ENCODE measurements around the gene TBX4. TPM values are rescaled to one million over a fixed set of nuclear protein-coding genes. Genes with fewer than 3 reads are reported as not detected.

TBX4 gene
- total RNA-seq, 1 experiment from 2014 or later, result not detected

DNA sequence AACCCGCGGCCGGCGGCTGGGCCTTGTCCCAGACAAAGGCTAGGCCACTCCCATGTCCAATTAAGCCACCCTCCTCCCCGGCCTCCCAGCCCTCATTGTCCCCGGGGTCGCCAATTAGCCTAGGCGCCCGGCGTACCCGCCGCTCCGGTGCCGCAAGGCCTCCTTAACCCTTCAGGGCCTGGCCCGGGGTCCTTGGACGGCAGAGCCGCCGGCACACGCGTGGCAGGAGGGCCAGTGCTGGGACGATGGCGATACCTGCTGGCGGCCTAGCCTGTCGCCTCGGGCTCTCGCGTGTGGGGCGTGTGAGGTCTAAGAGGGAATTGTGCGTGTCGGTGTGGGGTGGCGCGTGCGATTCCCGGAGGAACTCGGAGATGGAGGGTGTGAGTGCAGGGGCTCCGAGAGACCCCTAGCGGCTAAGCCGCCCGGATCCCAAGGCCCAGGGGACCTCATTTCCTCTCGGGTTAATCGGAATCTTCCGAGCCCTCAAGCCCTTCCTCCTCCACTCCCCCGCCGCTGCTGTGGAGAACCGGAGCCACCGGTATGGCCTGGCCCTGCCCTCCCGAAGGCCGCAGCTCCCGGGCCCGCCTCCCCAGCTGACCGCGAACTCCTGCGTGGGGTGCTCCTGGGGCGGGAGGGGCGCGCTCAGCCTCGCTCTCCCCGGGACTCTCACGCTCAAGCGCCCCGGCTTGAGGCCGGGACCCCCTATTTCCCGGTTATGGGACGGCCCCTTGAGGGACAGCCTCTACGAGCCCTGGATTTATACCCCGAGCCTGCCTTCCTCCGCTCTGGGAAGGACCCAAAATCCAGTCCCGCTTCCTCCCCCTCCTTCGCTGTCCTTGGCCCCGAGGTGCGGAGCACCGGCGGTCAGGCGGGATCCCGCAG, 40.7 kb upstream of the TBX4 start:
- DNase-seq (ENCODE audit: low read depth, low spot score), result no peak
- in situ Hi-C loops (cut with HindIII; ENCODE audit: low pct_unique_long_range_greater_than_20kb, low sequenced_read_pairs), result no loop called here

DNA sequence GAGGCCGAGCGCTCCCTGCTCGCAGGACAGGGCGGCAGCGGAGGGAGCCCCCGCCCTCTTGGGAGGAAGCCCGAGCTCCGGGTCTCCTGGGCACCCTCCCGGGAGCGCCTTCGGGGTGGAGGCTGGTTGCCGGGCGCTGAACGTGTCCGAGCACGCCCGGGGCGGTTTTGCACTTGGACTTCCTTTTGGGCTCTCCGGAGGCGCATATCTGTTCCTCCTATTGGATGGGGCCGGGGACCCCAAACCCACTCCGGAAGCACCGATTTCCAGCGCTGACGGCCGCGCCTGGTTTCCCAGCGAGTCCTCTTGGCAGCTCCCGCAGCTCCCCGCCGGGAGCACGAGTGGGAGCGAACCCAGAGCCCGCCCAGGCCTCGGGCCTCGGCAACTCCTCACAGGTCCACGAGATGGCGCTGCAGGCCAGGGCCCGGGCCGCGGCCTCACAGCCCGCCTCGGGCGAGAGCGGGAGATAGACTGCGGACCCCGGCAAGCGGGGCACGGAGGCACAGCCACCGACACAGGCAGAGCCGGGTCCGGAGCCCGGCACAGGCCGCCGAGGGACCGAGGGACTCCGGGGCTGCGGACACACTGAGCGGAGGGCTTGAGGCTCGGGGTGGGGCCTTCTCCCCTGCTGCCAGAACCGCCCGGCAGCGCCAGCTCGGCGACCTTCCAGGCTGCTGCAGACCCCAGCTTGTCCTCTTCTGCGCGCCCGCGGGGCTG, 39.9 kb upstream of the TBX4 start:
- DNase-seq (ENCODE audit: low read depth, low spot score), result peak; percentile 47
- in situ Hi-C loops (cut with HindIII; ENCODE audit: low pct_unique_long_range_greater_than_20kb, low sequenced_read_pairs), result no loop called here

DNA sequence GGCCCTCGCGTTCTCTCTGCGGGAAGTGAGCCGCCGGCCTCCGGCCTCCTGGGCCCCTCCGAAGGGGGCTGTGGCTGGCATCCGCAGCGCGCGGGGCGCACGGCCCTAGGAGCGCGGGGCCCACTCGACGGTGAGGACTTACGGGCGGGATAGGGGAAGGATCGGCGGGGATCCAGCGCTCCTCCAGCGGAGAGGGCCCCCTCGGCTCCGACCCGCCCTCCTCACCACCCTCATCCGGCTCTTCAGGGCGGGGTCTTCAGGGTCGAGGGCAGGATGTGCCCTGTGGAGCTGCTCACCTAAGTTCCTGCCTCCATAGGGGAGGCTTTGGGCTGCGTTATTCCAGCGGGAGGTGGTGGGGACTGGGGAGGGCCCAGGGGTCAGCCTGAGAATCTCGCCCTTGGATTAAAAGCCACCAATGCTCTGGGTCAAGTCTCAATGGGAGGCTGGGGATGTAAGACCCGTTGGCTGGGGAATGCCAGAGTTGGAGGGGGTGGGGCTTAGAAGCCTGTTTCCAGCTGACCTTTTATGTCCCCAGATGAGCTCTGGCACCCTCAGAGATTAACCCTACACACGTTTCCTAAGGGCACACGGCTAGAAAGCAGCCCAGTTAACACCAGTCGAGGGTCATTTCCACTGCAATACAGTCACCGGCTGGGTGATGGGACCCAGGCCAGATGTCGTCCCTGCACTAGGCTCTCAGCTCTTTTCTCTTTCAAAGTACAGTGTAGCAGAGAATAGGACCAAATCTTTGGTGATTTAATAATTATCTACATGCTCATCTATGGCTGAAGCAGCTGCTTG, 39.2 kb upstream of the TBX4 start:
- in situ Hi-C loops (cut with HindIII; ENCODE audit: low pct_unique_long_range_greater_than_20kb, low sequenced_read_pairs), result no loop called here
- no peak for DNase-seq (ENCODE audit: low read depth, low spot score)

DNA sequence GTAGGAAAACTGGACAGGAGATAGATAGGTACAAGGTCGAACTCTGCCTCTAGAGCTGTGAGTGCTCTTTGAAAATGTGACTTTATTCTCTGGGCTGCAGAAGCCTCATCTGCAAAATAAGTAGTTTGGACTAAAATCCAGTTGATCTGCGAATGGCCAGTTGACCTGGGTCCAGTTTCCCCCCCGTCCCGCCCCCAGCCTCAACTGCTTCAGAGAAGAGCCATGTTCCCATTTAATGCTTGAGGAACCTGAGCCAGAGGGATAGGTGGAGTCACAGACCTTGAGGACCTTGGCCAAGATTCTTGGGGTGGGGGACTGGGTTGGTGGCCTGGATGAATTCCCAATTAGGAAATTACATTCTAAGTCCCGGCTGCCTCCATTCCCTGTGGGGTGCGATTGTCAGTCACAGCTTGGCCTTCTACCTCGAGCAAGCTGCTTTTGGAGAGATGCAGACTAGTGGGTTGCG, 38.5 kb upstream of the TBX4 start:
- in situ Hi-C loops (cut with HindIII; ENCODE audit: low pct_unique_long_range_greater_than_20kb, low sequenced_read_pairs), result no loop called here
- no peak for DNase-seq (ENCODE audit: low read depth, low spot score)

DNA sequence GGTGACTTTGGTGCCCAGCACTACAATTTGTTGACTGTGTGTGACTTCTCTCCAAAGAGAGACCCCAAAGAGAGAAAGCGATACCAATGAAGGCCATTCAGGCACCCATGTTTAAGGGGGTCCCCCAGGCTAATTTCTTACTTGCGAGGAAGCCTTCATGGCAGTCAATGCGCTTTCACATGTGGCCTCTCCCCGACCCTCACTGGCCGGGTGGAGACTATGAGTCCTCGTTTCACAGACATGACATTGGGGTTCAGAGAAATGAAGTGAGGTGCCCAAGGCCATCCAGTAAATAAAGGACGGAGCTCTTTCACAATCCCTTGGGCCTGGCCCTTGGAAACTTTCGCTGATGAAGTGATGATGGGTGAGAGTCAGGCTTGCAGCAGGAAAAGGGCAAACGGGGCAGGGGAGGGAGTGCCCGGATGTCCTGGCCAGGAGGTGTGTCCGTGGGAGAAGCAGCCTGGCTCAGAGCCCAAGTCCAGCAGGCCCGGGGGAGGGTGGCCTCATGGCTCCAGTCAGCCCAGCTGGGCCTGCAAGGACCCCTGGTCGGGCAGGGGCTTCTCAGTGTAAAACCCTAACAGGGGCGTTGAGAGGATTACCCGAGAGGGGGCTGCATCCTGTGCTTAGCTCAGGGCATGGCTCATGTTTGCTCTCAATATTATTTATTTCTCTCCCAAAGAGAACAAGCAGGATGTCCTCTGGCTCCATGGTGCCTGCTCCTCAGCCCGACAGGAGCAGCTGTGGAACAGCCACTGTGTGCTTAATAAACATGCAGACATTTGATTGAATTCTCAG, 37.9 kb upstream of the TBX4 start:
- no peak for DNase-seq (ENCODE audit: low read depth, low spot score)
- in situ Hi-C loops (cut with HindIII; ENCODE audit: low pct_unique_long_range_greater_than_20kb, low sequenced_read_pairs), result no loop called here

DNA sequence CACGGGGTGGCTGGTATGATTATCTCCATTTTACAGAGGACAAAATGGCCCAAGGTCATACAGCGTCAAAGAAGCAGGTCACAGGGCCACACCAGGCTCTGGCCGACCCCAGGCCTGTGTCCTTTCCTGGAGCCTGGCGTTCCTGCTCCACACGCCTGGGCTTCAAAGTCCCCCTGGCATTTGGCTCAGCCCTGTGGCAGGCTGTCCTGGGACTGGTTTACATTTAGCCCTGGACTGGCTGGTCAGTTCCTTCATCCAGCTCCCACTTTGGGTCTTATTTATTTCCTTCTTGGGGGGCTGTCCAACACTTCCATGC, 37.3 kb upstream of the TBX4 start:
- no peak for DNase-seq (ENCODE audit: low read depth, low spot score)
- in situ Hi-C loops (cut with HindIII; ENCODE audit: low pct_unique_long_range_greater_than_20kb, low sequenced_read_pairs), result no loop called here

DNA sequence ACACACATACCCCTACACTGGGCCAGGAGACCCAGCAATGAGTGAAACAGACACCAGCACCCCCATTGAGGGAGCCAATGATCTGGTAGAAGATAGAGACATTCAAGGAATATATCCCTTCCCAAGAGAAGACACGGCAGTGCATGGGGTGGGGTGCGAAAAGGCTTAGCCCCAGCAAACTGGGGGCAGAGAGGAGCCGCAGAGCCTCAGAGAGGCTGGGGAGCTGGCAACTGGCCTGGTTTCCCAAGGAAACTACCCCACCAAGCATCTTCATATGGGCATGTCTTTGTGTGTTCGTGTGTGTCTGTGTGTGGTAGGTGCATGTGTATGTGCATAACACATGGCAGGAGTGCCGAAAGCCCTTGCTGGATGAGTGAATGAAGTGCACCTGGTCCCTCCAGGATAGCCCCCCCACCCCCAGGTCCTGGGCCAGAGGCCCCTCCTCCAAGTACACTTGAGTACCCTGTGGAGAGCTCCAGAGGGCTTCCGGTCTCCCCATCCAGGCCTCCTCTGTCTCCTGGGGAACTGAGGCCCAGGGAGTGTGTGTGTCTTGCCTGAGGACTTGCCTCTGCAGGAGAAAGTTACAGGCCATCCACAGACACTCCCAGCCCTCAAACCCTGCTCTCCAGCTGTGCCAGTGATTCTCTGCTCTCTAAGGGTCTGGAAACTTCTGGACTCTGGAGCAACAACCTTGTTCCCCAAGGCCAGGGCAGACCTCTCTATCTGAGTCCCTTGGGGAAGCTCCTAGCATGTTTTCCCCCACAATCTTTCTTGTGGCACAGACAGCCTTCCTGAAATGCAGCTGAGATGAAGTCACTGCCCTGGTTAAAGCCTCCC, 36.6 kb upstream of the TBX4 start:
- in situ Hi-C loops (cut with HindIII; ENCODE audit: low pct_unique_long_range_greater_than_20kb, low sequenced_read_pairs), result no loop called here
- no peak for DNase-seq (ENCODE audit: low read depth, low spot score)

DNA sequence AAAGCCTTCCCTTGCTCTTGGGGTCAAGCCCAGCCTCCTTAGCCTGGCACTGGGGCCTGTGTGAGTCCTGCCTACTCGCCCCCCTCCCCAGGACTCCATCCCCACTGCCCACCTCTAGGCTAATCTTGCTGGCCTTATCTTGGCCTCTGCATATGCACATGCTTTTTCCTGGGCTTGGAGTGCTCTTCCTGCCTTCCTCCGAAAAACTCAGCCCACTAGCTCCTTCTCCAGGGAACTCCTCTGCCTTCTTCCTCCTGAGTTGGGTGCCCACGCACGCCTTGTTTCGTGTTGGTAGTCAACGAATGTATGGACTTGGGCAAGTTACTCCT, 36.0 kb upstream of the TBX4 start:
- DNase-seq (ENCODE audit: low read depth, low spot score), result no peak
- in situ Hi-C loops (cut with HindIII; ENCODE audit: low pct_unique_long_range_greater_than_20kb, low sequenced_read_pairs), result no loop called here

DNA sequence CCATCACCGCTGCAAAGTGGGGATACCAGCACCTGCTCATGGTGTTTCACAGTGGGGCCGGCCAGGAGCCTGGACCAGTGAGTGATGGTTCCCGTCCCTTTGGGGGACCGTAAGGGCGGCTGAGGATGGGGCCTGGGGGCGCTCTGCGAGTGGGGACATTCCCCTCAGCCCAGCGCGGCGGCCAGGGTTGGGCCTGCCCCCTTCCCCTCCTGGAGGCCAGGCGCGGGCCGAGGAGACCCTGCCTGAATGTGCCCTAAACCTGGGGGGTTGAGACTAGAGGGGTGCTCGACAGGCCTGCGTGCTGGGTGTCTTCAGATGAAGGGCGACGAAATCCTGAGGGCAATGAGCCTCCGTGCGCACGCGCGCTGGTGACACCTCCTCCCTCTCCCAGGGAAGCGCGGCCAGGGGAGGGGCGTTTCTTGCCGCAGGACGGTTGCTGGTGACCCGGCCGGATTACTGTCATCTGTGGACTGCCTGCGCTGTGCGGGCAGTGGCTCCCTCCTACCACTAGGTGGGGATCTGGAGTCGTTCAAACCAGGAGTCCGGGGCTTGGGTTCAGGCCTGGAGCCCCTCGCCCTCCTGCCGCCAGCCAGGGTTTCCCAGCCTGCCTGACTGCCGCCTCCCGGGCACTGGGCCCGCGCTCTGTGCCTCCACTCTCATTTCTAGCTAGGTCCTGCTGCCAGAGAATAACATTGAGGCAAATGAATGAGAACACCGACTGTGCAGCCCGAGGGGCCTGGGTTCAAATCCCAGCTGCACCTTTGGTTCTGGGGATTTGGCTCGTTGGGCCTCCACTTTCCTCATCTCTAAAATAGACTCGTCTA, 35.5 kb upstream of the TBX4 start:
- in situ Hi-C loops (cut with HindIII; ENCODE audit: low pct_unique_long_range_greater_than_20kb, low sequenced_read_pairs), result no loop called here
- DNase-seq (ENCODE audit: low read depth, low spot score), result peak; percentile 96

DNA sequence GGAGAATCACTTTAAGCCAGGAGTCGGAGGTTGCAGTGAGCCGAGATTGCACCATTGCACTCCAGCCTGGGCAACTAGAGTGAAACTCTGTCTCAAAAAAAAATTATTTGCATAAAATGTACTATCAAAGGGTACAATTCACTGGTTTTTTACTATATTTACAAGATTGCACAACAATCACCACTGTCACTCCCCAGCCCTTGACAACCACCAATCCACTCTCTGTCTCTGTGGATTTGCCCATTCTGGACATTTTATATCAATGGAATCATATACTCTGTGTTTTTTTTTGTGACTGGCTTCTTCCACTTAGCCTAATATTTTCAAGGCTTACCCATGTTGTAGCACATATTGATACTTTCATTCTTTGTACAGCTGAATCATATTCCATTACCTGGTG, 33.8 kb upstream of the TBX4 start:
- in situ Hi-C loops (cut with HindIII; ENCODE audit: low pct_unique_long_range_greater_than_20kb, low sequenced_read_pairs), result no loop called here

DNA sequence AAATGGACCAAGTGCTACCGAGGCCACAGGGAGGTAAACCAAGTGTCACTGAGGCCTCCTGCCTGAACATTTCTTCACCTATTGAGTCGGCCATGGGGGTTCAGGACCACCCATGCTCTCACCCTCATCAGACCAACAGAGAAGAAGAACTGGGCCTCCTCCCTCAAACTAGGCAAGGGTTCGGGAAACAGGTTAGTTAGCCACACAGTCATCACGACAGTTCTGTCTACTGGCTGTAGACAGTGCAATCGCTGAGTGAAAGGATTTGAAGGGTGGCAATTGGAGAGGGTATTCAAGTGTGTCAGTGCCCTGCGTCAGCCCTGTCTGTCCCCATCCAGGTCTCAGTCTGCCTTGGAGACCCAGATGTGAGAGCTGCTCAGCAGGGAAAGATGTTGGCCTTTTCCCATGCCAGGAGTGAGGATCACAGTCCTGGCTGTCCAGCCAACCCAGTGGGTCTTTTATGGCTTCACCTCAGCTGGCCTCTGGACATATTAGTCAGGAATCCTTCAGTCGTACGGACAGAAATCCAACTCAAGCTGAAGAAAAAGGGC, 32.7 kb upstream of the TBX4 start:
- in situ Hi-C loops (cut with HindIII; ENCODE audit: low pct_unique_long_range_greater_than_20kb, low sequenced_read_pairs), result no loop called here
- no peak for DNase-seq (ENCODE audit: low read depth, low spot score)

More for the DNA sequence above, 33.8 kb upstream of the TBX4 start:
- no peak for DNase-seq (ENCODE audit: low read depth, low spot score)

DNA sequence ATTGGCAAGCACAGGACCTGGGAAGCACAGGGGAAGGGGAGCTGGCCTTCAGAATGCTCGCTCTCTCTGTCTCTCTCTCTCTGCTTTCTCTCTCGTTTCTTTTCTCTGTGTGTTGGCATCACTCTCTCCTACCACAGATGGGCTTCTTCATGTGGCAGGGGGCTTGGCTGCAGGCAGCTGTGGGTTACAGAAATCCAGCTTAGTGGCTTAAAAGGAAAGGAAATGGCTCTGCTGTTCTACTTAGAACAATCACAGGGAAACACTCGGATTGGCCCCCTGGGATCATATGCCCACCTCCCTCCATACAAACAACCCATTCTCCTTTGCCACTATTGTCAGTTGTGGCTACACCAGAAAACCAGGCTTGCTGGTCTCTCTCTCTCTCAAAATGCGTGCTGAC, 32.2 kb upstream of the TBX4 start:
- in situ Hi-C loops (cut with HindIII; ENCODE audit: low pct_unique_long_range_greater_than_20kb, low sequenced_read_pairs), result no loop called here

DNA sequence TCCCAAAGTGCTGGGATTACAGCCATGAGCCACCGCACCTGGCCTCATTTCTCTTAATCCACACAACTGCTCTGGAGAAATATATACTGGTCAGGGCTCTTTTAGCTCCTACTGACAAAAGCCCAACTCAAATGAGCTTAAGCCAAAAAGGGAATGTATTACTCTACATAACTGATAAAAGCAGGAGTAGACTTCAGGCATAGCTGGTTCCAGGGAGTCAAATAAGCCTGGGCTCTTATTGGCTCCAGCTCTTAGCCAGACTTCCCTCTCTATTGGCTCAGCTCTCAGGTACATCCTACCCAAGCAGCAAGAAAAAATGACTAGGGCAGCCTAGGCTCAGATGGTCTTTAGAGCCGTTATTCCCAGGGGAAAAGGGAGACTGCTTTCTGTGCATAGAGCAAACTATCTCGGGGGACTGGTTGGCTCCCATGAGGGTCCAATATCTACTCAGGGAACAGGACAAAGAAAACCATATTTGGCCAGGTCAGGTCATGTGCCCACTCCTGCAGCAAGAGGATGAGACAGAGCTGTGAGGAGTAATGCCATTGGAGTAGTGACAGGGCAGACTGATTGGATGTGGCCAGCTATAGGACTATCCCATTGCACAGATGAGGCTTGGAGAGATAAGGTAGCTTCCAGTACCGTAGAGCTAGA, 31.4 kb upstream of the TBX4 start:
- no peak for DNase-seq (ENCODE audit: low read depth, low spot score)
- in situ Hi-C loops (cut with HindIII; ENCODE audit: low pct_unique_long_range_greater_than_20kb, low sequenced_read_pairs), result no loop called here

More for the DNA sequence above, 32.2 kb upstream of the TBX4 start:
- DNase-seq (ENCODE audit: low read depth, low spot score), result no peak

DNA sequence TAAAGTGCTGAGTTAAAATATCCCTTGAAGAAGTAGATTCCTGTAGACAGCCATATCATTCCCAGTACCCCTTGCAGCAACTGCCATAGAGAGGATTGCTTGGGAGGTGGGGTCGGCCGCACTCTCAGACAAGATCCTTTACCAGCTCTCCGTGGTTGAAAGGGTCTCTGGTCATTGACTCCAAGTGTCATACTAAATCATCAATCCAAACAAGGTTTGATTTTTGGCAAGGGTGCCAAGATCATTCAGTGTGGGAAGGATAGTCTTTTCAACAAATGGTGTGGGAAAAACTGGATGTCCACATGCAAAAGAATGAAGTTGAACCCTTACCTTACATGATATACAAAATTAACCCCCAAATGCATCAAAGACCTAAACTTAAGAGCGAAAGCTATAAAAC, 30.8 kb upstream of the TBX4 start:
- DNase-seq (ENCODE audit: low read depth, low spot score), result no peak
- in situ Hi-C loops (cut with HindIII; ENCODE audit: low pct_unique_long_range_greater_than_20kb, low sequenced_read_pairs), result no loop called here

DNA sequence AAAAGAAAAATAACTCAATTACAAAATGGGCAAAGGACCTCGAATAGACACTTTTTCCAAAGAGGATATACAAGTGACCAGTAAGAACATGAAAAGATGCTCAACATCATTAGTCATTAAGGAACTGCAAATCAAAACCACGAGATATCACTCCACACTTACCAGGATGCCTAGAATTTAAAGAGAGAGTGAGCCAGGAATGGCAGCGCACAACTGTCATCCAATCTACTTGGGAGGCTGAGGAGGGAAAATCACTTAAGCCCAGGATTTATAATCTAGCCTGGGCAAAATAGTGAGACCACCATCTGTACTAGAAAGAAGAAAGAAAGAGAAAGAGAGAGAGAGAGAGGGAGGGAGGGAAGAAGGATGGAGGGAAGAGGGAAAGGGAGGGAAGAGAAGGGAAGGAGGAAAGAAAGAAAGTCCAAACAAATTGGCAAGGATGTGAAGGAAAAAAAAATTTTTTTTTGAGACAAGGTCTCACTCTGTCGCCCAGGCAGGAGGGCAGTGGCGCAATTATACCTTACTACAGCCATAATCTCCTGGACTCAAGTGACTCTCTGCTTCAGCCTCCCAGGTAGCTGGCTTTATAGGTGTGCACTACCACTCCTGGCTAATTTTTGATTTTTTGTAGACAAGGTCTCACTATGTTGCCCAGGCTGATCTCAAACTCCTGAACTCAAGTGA, 30.0 kb upstream of the TBX4 start:
- in situ Hi-C loops (cut with HindIII; ENCODE audit: low pct_unique_long_range_greater_than_20kb, low sequenced_read_pairs), result no loop called here
- DNase-seq (ENCODE audit: low read depth, low spot score), result no peak
